K562 (cell line): ENCODE data around the gene TRIM31. TPM values are rescaled to one million over a fixed set of nuclear protein-coding genes. Genes with fewer than 3 reads are reported as not detected.

ENCODE experiments used
- BRCA1 ChIP-seq, 2 experiments: fragments of 450-650 bp in 1 of 2; sonication (generic) in 1 of 2; formaldehyde crosslinking in 1 of 2; IDR thresholded peaks; 2 replicates each; pipeline versions ENCODE4 v1.5.0 to v1.6.1; 2017 to 2020; ENCODE audit warnings: mild to moderate bottlenecking in 1 of 2, missing genetic modification reagents in 1 of 2
- CEBPG ChIP-seq, 3 experiments: fragments of 200-800 bp in 1 of 3; sonication (Bioruptor generic) in 1 of 3; sonication (generic) in 1 of 3; formaldehyde crosslinking in 1 of 3; IDR thresholded peaks in 2 of 3; conservative IDR thresholded peaks in 1 of 3; 2 replicates each; pipeline versions ENCODE4 v1.6.1 to v1.8.0; 2016 to 2022; ENCODE audit warnings: missing compliant biosample characterization in 2 of 3, missing genetic modification characterization in 2 of 3, mild to moderate bottlenecking in 1 of 3, missing genetic modification reagents in 1 of 3
- CHAMP1 ChIP-seq: fragments of 450-650 bp; IDR thresholded peaks from 2 replicates; pipeline ENCODE4 v1.6.1; 2016; ENCODE audit warnings: mild to moderate bottlenecking
- COPS2 ChIP-seq: fragments of 450-650 bp; conservative IDR thresholded peaks from 2 replicates; pipeline ENCODE4 v1.6.1; 2016; ENCODE audit warnings: mild to moderate bottlenecking, moderate library complexity
- ELF2 ChIP-seq: fragments of 250-450 bp; sonication (Bioruptor Pico); IDR thresholded peaks from 2 replicates; pipeline ENCODE4 v1.5.0; 2021; ENCODE audit warnings: mild to moderate bottlenecking
- KLF13 ChIP-seq: fragments of 450-650 bp; IDR thresholded peaks from 2 replicates; pipeline ENCODE4 v1.6.1; 2016; ENCODE audit warnings: missing genetic modification characterization, low read depth, mild to moderate bottlenecking, missing compliant biosample characterization, moderate library complexity, borderline replicate concordance
- MBD1 ChIP-seq: fragments of 250-450 bp; sonication (Bioruptor Pico); IDR thresholded peaks from 2 replicates; pipeline ENCODE4 v1.8.0; 2022; ENCODE audit warnings: inconsistent platforms
- MCM5 ChIP-seq: fragments of 450-650 bp; IDR thresholded peaks from 2 replicates; pipeline ENCODE4 v1.6.1; 2016; ENCODE audit warnings: low read depth
- MGA ChIP-seq: fragments of 450-650 bp; IDR thresholded peaks from 2 replicates; pipeline ENCODE4 v1.6.1; 2016; ENCODE audit warnings: mild to moderate bottlenecking, moderate library complexity
- NUFIP1 ChIP-seq: fragments of 450-650 bp; IDR thresholded peaks from 2 replicates; pipeline ENCODE4 v1.6.1; 2018; ENCODE audit not compliant: partially characterized antibody
- SREBF2 ChIP-seq: sonication (generic); formaldehyde crosslinking; IDR thresholded peaks from 2 replicates; pipeline ENCODE4 v1.4.0; 2020; ENCODE audit warnings: mild to moderate bottlenecking, missing genetic modification reagents
- ZNF143 ChIP-seq: sonication (generic); formaldehyde crosslinking; IDR thresholded peaks from 2 replicates; pipeline ENCODE4 v1.9.0; 2022; ENCODE audit warnings: mild to moderate bottlenecking, missing genetic modification reagents
- polyA plus RNA-seq, 8 experiments: library from polyadenylated mRNA; depleted of rRNA in 4 of 8; stranded (reverse) in 5 of 8; unstranded in 3 of 8; fragments of >200 nt; fragmentation: Nextera tagmentation in 2 of 8; fragmentation: Illumina TruSeq in 1 of 8; extraction: Ambion mirVana in 2 of 8; extraction: Trizol in 1 of 8; gene quantifications; 2 replicates each; pipeline versions ENCODE4 v1.2.1 to v1.2.3, GENCODE V29; 2011 to 2014; ENCODE audit warnings: inconsistent platforms in 1 of 8, missing spikeins in 1 of 8
- total RNA-seq, 7 experiments: library from RNA; depleted of rRNA in 6 of 7; stranded (reverse); fragments of >200 nt in 6 of 7; fragmentation: Illumina TruSeq in 2 of 7; extraction: Trizol in 2 of 7; gene quantifications; 2 replicates each; pipeline versions ENCODE4 v1.2.1 to v1.2.3, GENCODE V29; 2011 to 2021; ENCODE audit warnings: low replicate concordance in 1 of 7

The TRIM31 gene
- total and polyA plus RNA-seq, 9 of the 15 experiments (the other 6 are each of a cell fraction or from before 2014, with no cell fraction given), result not detected

GRCh38 chr6:30102414-30102969 is 10.4 kb downstream of the TRIM31 start (continued):
- 0 out of 2 replicates have a peak, but pooled peaks have one; percentile 21 for TF ChIP-seq CEBPG (CRISPR knock-in tag; IDR thresholded peaks at IDR 0.05)
- peak in 1 of 2 experiments; percentile 39; a peak in 2 of 4 replicates for TF ChIP-seq CEBPG (tag; conservative IDR thresholded peaks at IDR 0.05 in 1 of 2, IDR thresholded peaks at IDR 0.05 in 1 of 2)
- no peak for TF ChIP-seq KLF13 (tag)
- no peak for TF ChIP-seq SREBF2 (CRISPR knock-in tag)
- no peak for TF ChIP-seq MBD1 (CRISPR knock-in tag)
- no peak for TF ChIP-seq MCM5
- no peak for TF ChIP-seq MGA
- TF ChIP-seq NUFIP1, result no peak
- no peak for TF ChIP-seq BRCA1 (IDR thresholded peaks at IDR 0.05)
- TF ChIP-seq BRCA1 (CRISPR knock-in tag; IDR thresholded peaks at IDR 0.05), result no peak
- no peak for TF ChIP-seq CHAMP1
- TF ChIP-seq ELF2 (CRISPR knock-in tag), result no peak
- no peak for TF ChIP-seq COPS2
- no peak for TF ChIP-seq ZNF143
